ENCODE results near the gene SRD5A1. TPM values are rescaled to one million over a fixed set of nuclear protein-coding genes. Genes with fewer than 3 reads are reported as not detected.

Gene SRD5A1
- total RNA-seq, 1 donor from 2014 or later: 2.5 TPM

DNA sequence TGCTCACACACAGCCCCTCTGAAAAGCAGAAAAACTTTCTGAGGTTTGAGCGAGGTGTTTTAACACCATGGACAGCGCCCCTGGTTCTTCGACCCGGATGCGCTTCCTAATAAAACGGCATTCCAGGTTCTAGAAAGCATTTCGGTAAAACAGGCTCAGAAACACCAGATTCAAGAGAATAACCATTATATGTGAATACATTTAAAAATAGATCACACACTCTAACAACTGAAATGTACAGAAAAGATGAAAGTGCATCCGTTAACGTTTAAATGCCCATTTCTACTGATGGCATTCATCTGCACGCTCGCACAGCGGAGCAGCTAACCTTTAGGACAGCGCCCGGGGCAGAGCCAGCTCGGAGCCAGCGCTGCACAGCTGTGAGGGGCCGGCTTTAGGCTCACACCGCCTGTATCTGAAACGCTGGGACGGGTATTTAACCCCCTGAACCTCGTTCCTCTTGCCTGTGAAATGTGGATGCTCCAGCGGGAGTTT, 53.7 kb downstream of the SRD5A1 start:
- TF ChIP-seq, protein P1, sequence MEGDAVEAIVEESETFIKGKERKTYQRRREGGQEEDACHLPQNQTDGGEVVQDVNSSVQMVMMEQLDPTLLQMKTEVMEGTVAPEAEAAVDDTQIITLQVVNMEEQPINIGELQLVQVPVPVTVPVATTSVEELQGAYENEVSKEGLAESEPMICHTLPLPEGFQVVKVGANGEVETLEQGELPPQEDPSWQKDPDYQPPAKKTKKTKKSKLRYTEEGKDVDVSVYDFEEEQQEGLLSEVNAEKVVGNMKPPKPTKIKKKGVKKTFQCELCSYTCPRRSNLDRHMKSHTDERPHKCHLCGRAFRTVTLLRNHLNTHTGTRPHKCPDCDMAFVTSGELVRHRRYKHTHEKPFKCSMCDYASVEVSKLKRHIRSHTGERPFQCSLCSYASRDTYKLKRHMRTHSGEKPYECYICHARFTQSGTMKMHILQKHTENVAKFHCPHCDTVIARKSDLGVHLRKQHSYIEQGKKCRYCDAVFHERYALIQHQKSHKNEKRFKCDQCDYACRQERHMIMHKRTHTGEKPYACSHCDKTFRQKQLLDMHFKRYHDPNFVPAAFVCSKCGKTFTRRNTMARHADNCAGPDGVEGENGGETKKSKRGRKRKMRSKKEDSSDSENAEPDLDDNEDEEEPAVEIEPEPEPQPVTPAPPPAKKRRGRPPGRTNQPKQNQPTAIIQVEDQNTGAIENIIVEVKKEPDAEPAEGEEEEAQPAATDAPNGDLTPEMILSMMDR (IDR thresholded peaks at IDR 0.05; ENCODE audit: borderline replicate concordance): peak; percentile 23
- H3K9me3 ChIP-seq (replicated peaks): no peaks in the 10 kb centered on the region
- DNase-seq: no peak

DNA sequence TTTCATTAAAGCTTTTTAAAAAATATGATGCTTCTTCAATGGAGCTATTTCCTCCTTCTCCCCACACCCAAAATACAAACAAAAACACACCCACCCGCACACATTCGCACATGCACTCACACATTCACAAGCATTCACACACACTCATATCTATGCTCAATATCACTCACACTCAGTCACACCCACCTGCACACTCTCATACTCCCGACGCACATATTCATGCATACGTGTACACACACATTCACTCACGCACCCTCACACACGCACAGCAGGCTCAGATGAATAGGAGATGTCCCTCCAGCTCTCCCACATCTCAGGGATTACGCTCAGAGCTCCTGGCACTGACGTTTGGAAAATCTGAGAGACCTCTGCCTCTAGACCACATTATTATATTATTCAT, 54.3 kb downstream of the SRD5A1 start:
- no peaks in the 10 kb centered on the region for H3K36me3 ChIP-seq
- TF ChIP-seq, protein P1 (IDR thresholded peaks at IDR 0.05; ENCODE audit: borderline replicate concordance): no peak
- peak overlapping the region; percentile 60 for H3K4me3 ChIP-seq
- H3K4me1 ChIP-seq: peaks cover 7% of the 10 kb centered on the region
- H3K27ac ChIP-seq (replicated peaks): no peak overlapping the region
- DNase-seq: no peak
- intact Hi-C loops (cut with micrococcal nuclease): no loop called here
- H3K27me3 ChIP-seq (ENCODE audit: low read depth): peaks cover 27% of the 10 kb centered on the region
- H3K9me3 ChIP-seq (replicated peaks): no peaks in the 10 kb centered on the region

More for the DNA sequence above, 53.7 kb downstream of the SRD5A1 start:
- peaks cover 25% of the 10 kb centered on the region for H3K27me3 ChIP-seq (ENCODE audit: low read depth)
- peaks cover 7% of the 10 kb centered on the region for H3K4me1 ChIP-seq
- intact Hi-C loops (cut with micrococcal nuclease): no loop called here
- H3K4me3 ChIP-seq: peak overlapping the region; percentile 60
- no peak overlapping the region for H3K27ac ChIP-seq (replicated peaks)
- H3K36me3 ChIP-seq: no peaks in the 10 kb centered on the region

DNA sequence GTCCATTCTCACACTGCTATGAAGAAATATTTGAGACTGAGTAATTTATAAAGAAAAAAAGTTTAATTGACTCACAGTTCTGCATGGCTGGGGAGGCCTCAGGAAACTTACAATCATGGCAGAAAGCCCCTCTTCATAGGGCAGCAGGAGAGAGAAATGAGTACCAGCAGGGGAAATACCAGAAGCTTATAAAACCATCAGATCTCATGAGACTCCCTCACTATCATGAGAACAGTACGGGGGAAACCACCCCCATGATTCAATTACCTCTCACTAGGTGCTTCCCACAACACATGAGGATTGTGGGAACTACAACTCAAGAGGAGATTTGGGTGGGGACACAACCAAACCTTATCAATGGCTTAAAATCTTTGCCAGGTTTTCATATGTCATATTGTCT, 59.7 kb downstream of the SRD5A1 start:
- Histone ChIP-seq H3K4me1 (no peaks in the 10 kb centered on the region), H3K4me3 (no peak overlapping the region), H3K27ac (replicated peaks) (no peak overlapping the region), H3K36me3 (no peaks in the 10 kb centered on the region), H3K27me3 (ENCODE audit: low read depth) (peaks cover 6% of the 10 kb centered on the region), H3K9me3 (replicated peaks) (no peaks in the 10 kb centered on the region)
- TF ChIP-seq, protein P1 (IDR thresholded peaks at IDR 0.05; ENCODE audit: borderline replicate concordance): no peak
- intact Hi-C loops (cut with micrococcal nuclease): no loop called here
- DNase-seq: no peak

DNA sequence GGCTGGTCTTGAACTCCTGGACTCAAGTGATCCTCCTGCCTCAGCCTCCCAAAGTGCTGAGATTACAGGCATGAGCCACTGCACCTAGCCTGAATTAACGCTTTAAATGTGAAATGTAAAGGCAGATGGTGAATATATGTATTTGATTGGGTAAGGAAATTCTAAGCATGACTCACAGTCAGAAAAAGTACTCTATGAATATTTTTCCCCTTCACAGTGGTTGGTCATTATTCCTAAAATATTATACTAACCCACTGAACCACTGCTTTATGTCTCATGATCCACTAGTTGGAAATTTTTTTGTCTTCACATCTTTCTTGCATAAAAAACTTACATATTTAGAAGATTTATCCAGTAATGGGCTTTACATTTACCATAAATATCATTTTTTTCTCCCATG, 65.5 kb downstream of the SRD5A1 start:
- intact Hi-C loops (cut with micrococcal nuclease): no loop called here
- no peaks in the 10 kb centered on the region for H3K27me3 ChIP-seq (ENCODE audit: low read depth)
- H3K4me1 ChIP-seq: peaks cover 5% of the 10 kb centered on the region
- no peak overlapping the region for H3K4me3 ChIP-seq
- H3K27ac ChIP-seq (replicated peaks): no peak overlapping the region
- TF ChIP-seq, protein P1 (IDR thresholded peaks at IDR 0.05; ENCODE audit: borderline replicate concordance): no peak
- no peaks in the 10 kb centered on the region for H3K36me3 ChIP-seq
- DNase-seq: no peak
- no peaks in the 10 kb centered on the region for H3K9me3 ChIP-seq (replicated peaks)

DNA sequence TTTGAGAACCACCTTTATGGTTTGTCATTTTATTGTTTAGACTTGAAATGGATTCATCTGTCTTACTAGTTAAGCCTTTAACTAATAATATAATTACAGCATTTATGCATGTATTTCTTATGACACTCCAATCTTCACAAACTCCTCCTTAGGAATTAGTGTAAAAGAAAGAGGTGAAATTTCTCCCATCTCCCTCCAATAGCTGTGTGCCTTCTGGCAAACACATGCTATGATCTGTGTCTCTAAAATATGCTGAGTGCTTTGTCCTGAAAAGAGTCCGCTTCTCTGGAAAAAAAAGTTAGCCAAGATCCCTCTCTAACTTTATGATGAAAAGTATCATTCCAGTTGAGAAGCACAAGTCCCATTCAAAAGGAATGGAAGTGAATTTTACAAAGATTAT, 66.1 kb downstream of the SRD5A1 start:
- Histone ChIP-seq H3K4me3 (no peak overlapping the region), H3K27ac (replicated peaks) (no peak overlapping the region), H3K36me3 (no peaks in the 10 kb centered on the region), H3K4me1 (peaks cover 12% of the 10 kb centered on the region), H3K9me3 (replicated peaks) (no peaks in the 10 kb centered on the region), H3K27me3 (ENCODE audit: low read depth) (no peaks in the 10 kb centered on the region)
- TF ChIP-seq, protein P1 (IDR thresholded peaks at IDR 0.05; ENCODE audit: borderline replicate concordance): no peak
- intact Hi-C loops (cut with micrococcal nuclease): no loop called here
- DNase-seq: no peak
